ENCODE results near the gene PMEPA1. TPM values are rescaled to one million over a fixed set of nuclear protein-coding genes. Genes with fewer than 3 reads are reported as not detected.

Gene PMEPA1
- total and polyA plus RNA-seq, 2 experiments from 2014 or later, result 7.3 to 15.4 TPM

DNA sequence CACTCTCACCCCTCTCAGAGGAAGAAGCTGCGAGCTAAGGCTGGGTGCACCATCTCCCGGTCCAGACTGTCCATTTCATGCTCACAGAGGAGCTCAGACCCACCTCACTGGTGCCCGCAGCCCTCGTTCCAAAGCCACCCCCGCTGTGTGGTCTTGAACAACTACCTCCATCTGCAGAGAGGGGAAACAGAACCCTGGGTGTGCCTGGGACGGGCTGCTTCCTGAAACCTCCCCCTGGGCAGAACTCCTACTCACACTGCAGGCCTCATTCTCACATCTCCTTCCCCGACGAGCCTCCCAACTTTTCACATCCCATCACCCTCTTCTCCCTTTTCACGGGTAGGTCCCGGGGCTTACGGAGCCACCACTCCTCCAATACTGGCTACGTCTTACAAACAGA lies 18.1 kb downstream of the PMEPA1 start:
- H3K4me1 Mint-ChIP-seq, result peaks cover 61% of the 10 kb centered on the region
- H3K27me3 Mint-ChIP-seq (ENCODE audit: insufficient read depth, low read depth, poor library complexity), result peaks cover 11% of the 10 kb centered on the region
- H3K27me3 ChIP-seq (ENCODE audit: insufficient read depth), result no peaks in the 10 kb centered on the region
- H4K20me1 ChIP-seq (replicated peaks; ENCODE audit: insufficient read depth), result peaks cover 36% of the 10 kb centered on the region
- DNase-seq (ENCODE audit: low spot score), result no peak
- no peak overlapping the region for H3K4me3 ChIP-seq
- H3K79me2 ChIP-seq (replicated peaks; ENCODE audit: insufficient read depth), result peaks cover 99% of the 10 kb centered on the region
- H3K4me3 Mint-ChIP-seq, result no peak overlapping the region
- no peak overlapping the region for H2AFZ ChIP-seq
- H3K27ac Mint-ChIP-seq, result no peak overlapping the region; the same call in 1 of the 2 replicates
- no peaks in the 10 kb centered on the region for H3K36me3 ChIP-seq (ENCODE audit: insufficient read depth)
- H3K9me3 Mint-ChIP-seq, result no peaks in the 10 kb centered on the region; the same call in 2 of the 3 replicates
- no peak for ATAC-seq
- peaks cover 27% of the 10 kb centered on the region for H3K4me1 ChIP-seq (ENCODE audit: insufficient read depth)
- no peaks in the 10 kb centered on the region for H3K9me2 ChIP-seq (ENCODE audit: insufficient read depth)
- TF ChIP-seq CTCF (conservative IDR thresholded peaks at IDR 0.05; ENCODE audit: low read depth in 2 of 2) (no peak), NANOG (IDR thresholded peaks at IDR 0.05; ENCODE audit: borderline replicate concordance) (no peak), ZNF462 (CRISPR knock-in tag; IDR thresholded peaks at IDR 0.05) (no peak), JUNB (IDR thresholded peaks at IDR 0.05; ENCODE audit: unreplicated experiment) (no peak), CREB1 (CRISPR knock-in tag; IDR thresholded peaks at IDR 0.05; ENCODE audit: low read depth) (no peak), STAT1 (IDR thresholded peaks at IDR 0.05; ENCODE audit: unreplicated experiment) (no peak), EZH2phosphoT487 (IDR thresholded peaks at IDR 0.05; ENCODE audit: unreplicated experiment) (no peak), POLR2AphosphoS5 (IDR thresholded peaks at IDR 0.05; ENCODE audit: low read depth) (no peak), EZH2 (IDR thresholded peaks at IDR 0.05; ENCODE audit: low read depth, unreplicated experiment) (no peak), ETS1 (IDR thresholded peaks at IDR 0.05) (no peak), ZNF114 (CRISPR knock-in tag; IDR thresholded peaks at IDR 0.05) (no peak), ZNF331 (CRISPR knock-in tag; IDR thresholded peaks at IDR 0.05; ENCODE audit: low read depth) (no peak)
- TF ChIP-seq, protein P1, sequence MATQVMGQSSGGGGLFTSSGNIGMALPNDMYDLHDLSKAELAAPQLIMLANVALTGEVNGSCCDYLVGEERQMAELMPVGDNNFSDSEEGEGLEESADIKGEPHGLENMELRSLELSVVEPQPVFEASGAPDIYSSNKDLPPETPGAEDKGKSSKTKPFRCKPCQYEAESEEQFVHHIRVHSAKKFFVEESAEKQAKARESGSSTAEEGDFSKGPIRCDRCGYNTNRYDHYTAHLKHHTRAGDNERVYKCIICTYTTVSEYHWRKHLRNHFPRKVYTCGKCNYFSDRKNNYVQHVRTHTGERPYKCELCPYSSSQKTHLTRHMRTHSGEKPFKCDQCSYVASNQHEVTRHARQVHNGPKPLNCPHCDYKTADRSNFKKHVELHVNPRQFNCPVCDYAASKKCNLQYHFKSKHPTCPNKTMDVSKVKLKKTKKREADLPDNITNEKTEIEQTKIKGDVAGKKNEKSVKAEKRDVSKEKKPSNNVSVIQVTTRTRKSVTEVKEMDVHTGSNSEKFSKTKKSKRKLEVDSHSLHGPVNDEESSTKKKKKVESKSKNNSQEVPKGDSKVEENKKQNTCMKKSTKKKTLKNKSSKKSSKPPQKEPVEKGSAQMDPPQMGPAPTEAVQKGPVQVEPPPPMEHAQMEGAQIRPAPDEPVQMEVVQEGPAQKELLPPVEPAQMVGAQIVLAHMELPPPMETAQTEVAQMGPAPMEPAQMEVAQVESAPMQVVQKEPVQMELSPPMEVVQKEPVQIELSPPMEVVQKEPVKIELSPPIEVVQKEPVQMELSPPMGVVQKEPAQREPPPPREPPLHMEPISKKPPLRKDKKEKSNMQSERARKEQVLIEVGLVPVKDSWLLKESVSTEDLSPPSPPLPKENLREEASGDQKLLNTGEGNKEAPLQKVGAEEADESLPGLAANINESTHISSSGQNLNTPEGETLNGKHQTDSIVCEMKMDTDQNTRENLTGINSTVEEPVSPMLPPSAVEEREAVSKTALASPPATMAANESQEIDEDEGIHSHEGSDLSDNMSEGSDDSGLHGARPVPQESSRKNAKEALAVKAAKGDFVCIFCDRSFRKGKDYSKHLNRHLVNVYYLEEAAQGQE (IDR thresholded peaks at IDR 0.05; ENCODE audit: unreplicated experiment), result no peak
- H3K4me2 ChIP-seq, result no peak overlapping the region
- H3F3A ChIP-seq (replicated peaks; ENCODE audit: low read depth), result no peaks in the 10 kb centered on the region
- H3K36me3 Mint-ChIP-seq (ENCODE audit: low read depth), result no peaks in the 10 kb centered on the region; the same call in 1 of the 3 replicates
- no peak overlapping the region for H3K27ac ChIP-seq (ENCODE audit: low read depth)

Data from GM23338 (cell line).